SU-DHL-6 (cell line): ENCODE results near the gene RBL2.

Source experiments
- H2AFZ ChIP-seq: fragments of 200-600 bp; sonication (generic); 2 replicates; pipeline ENCODE4 v1.6.1; 2014; ENCODE audit warnings: low read depth, mild to moderate bottlenecking, moderate library complexity, mixed read lengths, antibody characterized with exemption, low read length; ENCODE audit not compliant: severe bottlenecking
- H3F3A ChIP-seq: fragments of 200-600 bp; shearing (Covaris generic); 2 replicates; pipeline ENCODE4 v1.6.0; 2016; ENCODE audit warnings: antibody characterized with exemption, mild to moderate bottlenecking; ENCODE audit not compliant: insufficient read depth
- H3K27ac ChIP-seq: fragments of 200-600 bp; sonication (generic); 2 replicates; pipeline ENCODE4 v1.5.1; 2016; ENCODE audit warnings: low read depth, mild to moderate bottlenecking, low read length, moderate library complexity, mixed read lengths
- H3K27me3 ChIP-seq: fragments of 200-600 bp; sonication (generic), shearing (Covaris generic); 2 replicates; pipeline ENCODE4 v1.6.0; 2014; ENCODE audit warnings: mild to moderate bottlenecking, low read length
- H3K36me3 ChIP-seq: fragments of 200-600 bp; sonication (generic); 2 replicates; pipeline ENCODE4 v1.6.1; 2014; ENCODE audit warnings: mild to moderate bottlenecking, low read length, mixed read lengths
- H3K4me2 ChIP-seq: fragments of 300-600, 200-600 bp; shearing (Covaris generic), sonication (generic); 2 replicates; pipeline ENCODE4 v1.6.0; 2014; ENCODE audit warnings: low read length, low read depth, mild to moderate bottlenecking; ENCODE audit not compliant: poor library complexity, severe bottlenecking
- H3K4me3 ChIP-seq: fragments of 200-600 bp; sonication (generic); 2 replicates; pipeline ENCODE4 v1.5.1; 2014; ENCODE audit warnings: antibody characterized with exemption, low read length, mild to moderate bottlenecking, mixed read lengths; ENCODE audit not compliant: insufficient read depth, poor library complexity, severe bottlenecking
- H3K79me2 ChIP-seq: fragments of 200-600 bp; sonication (generic); 2 replicates; pipeline ENCODE4 v1.6.1; 2014; ENCODE audit warnings: mild to moderate bottlenecking, low read length, moderate library complexity; ENCODE audit not compliant: insufficient read depth
- H3K9ac ChIP-seq: fragments of 200-600 bp; sonication (generic); 2 replicates; pipeline ENCODE4 v1.7.0; 2014; ENCODE audit warnings: mild to moderate bottlenecking, low read length
- H3K9me2 ChIP-seq: fragments of 200-600 bp; sonication (generic); replicated peaks from 2 replicates; pipeline ENCODE4 v1.6.1; 2014; ENCODE audit warnings: low read length; ENCODE audit not compliant: insufficient read depth
- H3K9me3 ChIP-seq: fragments of 200-600 bp; sonication (generic); 2 replicates; pipeline ENCODE4 v1.6.1; 2014; ENCODE audit warnings: low read length, mixed read lengths; ENCODE audit not compliant: insufficient read depth
- H4K20me1 ChIP-seq: fragments of 200-600 bp; sonication (generic); 2 replicates; pipeline ENCODE4 v1.6.1; 2014; ENCODE audit warnings: low read depth, mild to moderate bottlenecking, antibody characterized with exemption, low read length, moderate library complexity, mixed read lengths
- CTCF ChIP-seq: fragments of 200-600 bp; sonication (generic); IDR thresholded peaks from one replicate; pipeline ENCODE4 v1.5.1; 2017; ENCODE audit warnings: antibody characterized with exemption, mild to moderate bottlenecking, low read length, moderate library complexity; ENCODE audit not compliant: insufficient read depth, poor library complexity, severe bottlenecking
- EZH2phosphoT487 ChIP-seq: fragments of 200-600 bp; sonication (generic), shearing (Covaris generic); conservative IDR thresholded peaks from 2 replicates; pipeline ENCODE4 v1.6.1; 2018; ENCODE audit warnings: mild to moderate bottlenecking, antibody characterized with exemption, low read length, moderate library complexity, mixed read lengths

RBL2 gene

GRCh38 chr16:53413864-53414263 is 20.4 kb upstream of the RBL2 start:
- Histone ChIP-seq H3F3A (no peaks in the 10 kb centered on the region), H3K36me3 (no peaks in the 10 kb centered on the region), H4K20me1 (no peaks in the 10 kb centered on the region), H3K9ac (no peak overlapping the region), H3K4me3 (no peak overlapping the region), H3K27ac (no peak overlapping the region), H3K9me3 (no peaks in the 10 kb centered on the region), H3K27me3 (no peaks in the 10 kb centered on the region), H3K79me2 (no peaks in the 10 kb centered on the region), H2AFZ (no peak overlapping the region), H3K9me2 (no peaks in the 10 kb centered on the region), H3K4me2 (no peak overlapping the region)
- no peak for TF ChIP-seq EZH2phosphoT487
- TF ChIP-seq CTCF: no peak

DNA sequence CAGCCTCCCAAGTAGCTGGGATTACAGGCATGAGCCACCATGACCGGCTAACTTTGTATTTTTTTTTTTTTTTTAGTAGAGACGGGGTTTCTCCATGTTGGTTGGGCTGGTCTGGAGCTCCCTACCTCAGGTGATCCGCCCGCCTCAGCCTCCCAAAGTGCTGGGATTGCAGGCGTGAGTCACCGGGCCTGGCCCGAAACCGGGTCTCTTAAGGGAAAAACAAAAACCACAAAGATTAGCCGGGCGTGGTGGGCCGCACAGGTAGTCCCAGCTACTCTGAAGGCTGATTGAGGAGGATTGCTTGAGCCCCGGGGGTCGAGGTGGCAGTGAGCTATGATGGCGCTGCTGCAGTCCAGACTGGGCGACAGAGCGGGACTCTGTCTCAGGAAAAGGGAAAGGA is 19.9 kb upstream of the RBL2 start:
- Histone ChIP-seq H3K27me3 (no peaks in the 10 kb centered on the region), H3F3A (no peaks in the 10 kb centered on the region), H3K36me3 (no peaks in the 10 kb centered on the region), H4K20me1 (no peaks in the 10 kb centered on the region), H3K9me2 (no peaks in the 10 kb centered on the region), H3K4me2 (no peak overlapping the region), H3K9me3 (no peaks in the 10 kb centered on the region), H3K27ac (no peak overlapping the region), H3K4me3 (no peak overlapping the region), H3K79me2 (no peaks in the 10 kb centered on the region), H2AFZ (no peak overlapping the region), H3K9ac (no peak overlapping the region)
- TF ChIP-seq EZH2phosphoT487 (no peak), CTCF (no peak)

DNA sequence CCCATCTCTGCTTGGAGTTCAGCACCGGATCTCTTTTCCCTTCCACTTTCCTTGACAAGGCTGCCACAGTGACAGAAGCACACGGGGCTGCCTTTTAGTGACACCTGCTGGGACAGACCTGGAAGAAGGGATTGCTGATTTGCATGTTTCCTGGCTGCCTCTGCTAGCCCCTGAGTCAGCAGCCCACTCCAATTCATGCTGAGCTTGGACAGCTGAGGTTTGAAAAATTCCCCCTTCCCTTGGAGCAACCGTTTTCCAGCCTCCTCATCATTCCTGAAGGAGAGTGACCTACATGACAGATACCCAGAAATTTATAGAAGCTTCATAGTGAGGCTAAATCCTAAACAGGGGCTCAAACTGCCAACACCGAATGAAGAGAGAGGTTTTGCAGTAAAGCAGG is 18.8 kb upstream of the RBL2 start:
- Histone ChIP-seq H3K9me2 (no peaks in the 10 kb centered on the region), H3K4me2 (no peak overlapping the region), H3K79me2 (no peaks in the 10 kb centered on the region), H3K27me3 (no peaks in the 10 kb centered on the region), H3F3A (no peaks in the 10 kb centered on the region), H3K36me3 (no peaks in the 10 kb centered on the region), H3K27ac (no peak overlapping the region), H3K9me3 (no peaks in the 10 kb centered on the region), H3K4me3 (no peak overlapping the region), H2AFZ (no peak overlapping the region), H3K9ac (no peak overlapping the region), H4K20me1 (no peaks in the 10 kb centered on the region)
- TF ChIP-seq EZH2phosphoT487 (no peak), CTCF (no peak)
